Measurements from ENCODE around the gene GEMIN7.

GEMIN7 gene

DNA sequence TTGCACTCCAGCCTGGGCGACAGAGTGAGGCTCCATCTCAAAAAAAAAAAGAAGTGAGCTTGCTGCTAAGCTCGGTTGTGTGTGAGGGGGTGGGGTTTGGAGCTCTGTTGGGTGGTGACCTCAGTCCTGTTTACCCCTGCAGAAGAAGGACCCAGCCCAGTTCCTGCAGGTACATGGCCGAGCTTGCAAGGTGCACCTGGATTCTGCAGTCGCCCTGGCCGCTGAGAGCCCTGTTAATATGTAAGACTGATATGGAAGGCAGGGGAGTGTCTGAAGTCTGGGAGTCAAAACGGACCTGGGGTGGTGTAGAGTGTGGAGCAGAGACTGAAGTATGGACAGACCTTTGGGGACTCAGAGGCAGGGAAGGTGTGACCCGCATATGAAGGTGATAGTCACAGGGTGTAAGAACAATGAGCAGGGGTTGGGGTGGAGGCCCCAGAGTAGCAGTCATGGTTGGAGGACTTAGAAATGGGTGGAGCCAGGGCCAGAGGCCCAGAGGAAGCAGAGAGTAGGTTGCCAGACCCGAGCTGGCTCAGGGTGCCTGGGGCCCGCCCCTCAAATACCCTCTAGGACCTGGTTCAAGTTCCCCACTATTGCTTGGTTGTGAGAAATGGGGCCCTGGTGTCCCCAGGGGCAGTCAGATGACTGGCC lies 27.0 kb upstream of the GEMIN7 start:
- Mint-ChIP-seq H3K36me3 (peaks cover 5% of the 10 kb centered on the region), H3K4me3 (no peak overlapping the region), H3K4me1 (peaks cover 21% of the 10 kb centered on the region), H3K9me3 (no peaks in the 10 kb centered on the region), H3K27ac (no peak overlapping the region), H3K27me3 (no peaks in the 10 kb centered on the region)

GRCh38 chr19:45056831-45057230 lies 22.2 kb upstream of the GEMIN7 start:
- Mint-ChIP-seq H3K4me1 (peaks cover 3% of the 10 kb centered on the region), H3K4me3 (no peak overlapping the region), H3K27me3 (no peaks in the 10 kb centered on the region), H3K9me3 (no peaks in the 10 kb centered on the region), H3K27ac (no peak overlapping the region), H3K36me3 (peaks cover 5% of the 10 kb centered on the region)

GRCh38 chr19:45057444-45057843 lies 21.6 kb upstream of the GEMIN7 start:
- H3K4me1 Mint-ChIP-seq = peaks cover 3% of the 10 kb centered on the region

DNA sequence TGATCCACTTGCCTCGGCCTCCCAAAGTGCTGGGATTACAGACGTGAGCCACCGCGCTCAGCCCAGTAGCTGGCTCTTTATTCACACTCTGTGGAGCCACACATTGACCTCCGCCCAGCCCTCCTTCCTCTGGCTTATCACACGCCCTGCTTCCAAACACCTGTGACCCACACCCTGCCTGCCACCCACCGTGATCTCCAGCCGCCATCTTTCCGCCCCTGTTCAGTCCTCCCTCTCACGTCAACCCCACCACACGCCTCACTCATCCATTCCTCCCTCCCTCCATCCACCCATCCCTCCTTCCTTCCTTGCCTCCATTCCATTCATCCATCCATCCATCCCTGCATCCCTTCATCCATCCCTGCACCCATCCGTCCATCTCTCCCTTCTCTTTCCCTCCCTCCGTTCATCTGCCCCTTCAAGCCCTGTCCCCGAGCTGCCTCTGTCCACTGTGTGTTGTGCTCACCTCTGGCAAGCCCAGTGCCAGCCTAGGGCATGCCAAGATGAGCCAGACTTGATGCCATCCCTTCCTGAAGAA lies 20.4 kb upstream of the GEMIN7 start:
- no peaks in the 10 kb centered on the region for H3K27me3 Mint-ChIP-seq
- no peak overlapping the region for H3K27ac Mint-ChIP-seq
- no peak overlapping the region for H3K4me3 Mint-ChIP-seq
- no peaks in the 10 kb centered on the region for H3K9me3 Mint-ChIP-seq
- peaks cover 5% of the 10 kb centered on the region for H3K36me3 Mint-ChIP-seq
- H3K4me1 Mint-ChIP-seq = peaks cover 3% of the 10 kb centered on the region

More at GRCh38 chr19:45057444-45057843, 21.6 kb upstream of the GEMIN7 start:
- Mint-ChIP-seq H3K4me3 (no peak overlapping the region), H3K9me3 (no peaks in the 10 kb centered on the region), H3K36me3 (peaks cover 5% of the 10 kb centered on the region), H3K27me3 (no peaks in the 10 kb centered on the region), H3K27ac (no peak overlapping the region)

DNA sequence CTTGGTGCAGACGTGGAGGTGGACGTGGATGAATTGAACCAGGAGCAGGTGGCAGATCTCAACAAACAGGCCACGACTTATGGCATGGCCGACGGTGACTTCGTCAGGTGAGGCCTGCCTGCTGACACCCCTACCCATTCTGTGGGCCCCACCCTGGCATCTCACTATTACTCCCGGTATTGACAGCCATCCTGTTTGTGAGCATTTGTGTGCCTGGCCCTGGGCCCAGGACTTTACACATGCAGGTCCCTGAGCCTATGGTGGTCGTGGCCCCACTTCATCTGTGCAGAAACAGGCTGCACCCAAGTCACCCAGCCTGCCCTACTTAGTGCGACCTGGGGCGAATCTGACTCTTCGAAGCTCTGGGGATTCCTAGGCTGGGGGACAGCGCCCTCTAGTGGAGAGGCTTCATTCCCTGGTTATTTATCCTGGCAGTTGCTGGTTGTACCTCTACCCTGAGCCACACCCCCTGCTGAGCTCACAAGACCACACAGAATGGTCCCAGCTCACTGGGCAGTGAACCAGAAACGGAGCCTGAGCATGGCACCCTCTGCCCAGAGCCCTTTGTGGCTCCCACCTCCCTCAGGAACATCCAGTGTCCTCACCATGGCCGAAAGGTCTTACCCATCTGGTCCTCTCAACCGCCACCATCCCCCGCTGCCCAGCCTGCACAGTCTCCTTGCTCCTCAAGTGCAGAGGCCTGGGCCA lies 19.6 kb upstream of the GEMIN7 start:
- Mint-ChIP-seq H3K27ac (peak overlapping the region; percentile 65), H3K4me1 (peaks cover 3% of the 10 kb centered on the region), H3K36me3 (peaks cover 3% of the 10 kb centered on the region), H3K4me3 (no peak overlapping the region), H3K27me3 (no peaks in the 10 kb centered on the region), H3K9me3 (no peaks in the 10 kb centered on the region)

GRCh38 chr19:45061965-45062364 lies 17.1 kb upstream of the GEMIN7 start:
- Mint-ChIP-seq H3K27me3 (no peaks in the 10 kb centered on the region), H3K4me3 (no peak overlapping the region), H3K9me3 (no peaks in the 10 kb centered on the region), H3K36me3 (peaks cover 3% of the 10 kb centered on the region), H3K27ac (no peak overlapping the region), H3K4me1 (peaks cover 3% of the 10 kb centered on the region)

- H3K27ac Mint-ChIP-seq = no peak overlapping the region
- H3K4me1 Mint-ChIP-seq = peaks cover 3% of the 10 kb centered on the region
- no peak overlapping the region for H3K4me3 Mint-ChIP-seq
- H3K9me3 Mint-ChIP-seq = no peaks in the 10 kb centered on the region
- H3K27me3 Mint-ChIP-seq = no peaks in the 10 kb centered on the region
- H3K36me3 Mint-ChIP-seq = peaks cover 3% of the 10 kb centered on the region
Measured at GRCh38 chr19:45063851-45064801, 14.9 kb upstream of the GEMIN7 start.

- Mint-ChIP-seq H3K27ac (no peak overlapping the region), H3K36me3 (no peaks in the 10 kb centered on the region), H3K9me3 (no peaks in the 10 kb centered on the region), H3K27me3 (no peaks in the 10 kb centered on the region), H3K4me3 (no peak overlapping the region), H3K4me1 (no peaks in the 10 kb centered on the region)
Measured at GRCh38 chr19:45066921-45067661, 12.0 kb upstream of the GEMIN7 start.

- Mint-ChIP-seq H3K4me1 (no peaks in the 10 kb centered on the region), H3K9me3 (no peaks in the 10 kb centered on the region), H3K4me3 (no peak overlapping the region), H3K36me3 (no peaks in the 10 kb centered on the region), H3K27me3 (no peaks in the 10 kb centered on the region), H3K27ac (peak overlapping the region; percentile 17)
Measured at GRCh38 chr19:45068041-45068440, 11.0 kb upstream of the GEMIN7 start.

DNA sequence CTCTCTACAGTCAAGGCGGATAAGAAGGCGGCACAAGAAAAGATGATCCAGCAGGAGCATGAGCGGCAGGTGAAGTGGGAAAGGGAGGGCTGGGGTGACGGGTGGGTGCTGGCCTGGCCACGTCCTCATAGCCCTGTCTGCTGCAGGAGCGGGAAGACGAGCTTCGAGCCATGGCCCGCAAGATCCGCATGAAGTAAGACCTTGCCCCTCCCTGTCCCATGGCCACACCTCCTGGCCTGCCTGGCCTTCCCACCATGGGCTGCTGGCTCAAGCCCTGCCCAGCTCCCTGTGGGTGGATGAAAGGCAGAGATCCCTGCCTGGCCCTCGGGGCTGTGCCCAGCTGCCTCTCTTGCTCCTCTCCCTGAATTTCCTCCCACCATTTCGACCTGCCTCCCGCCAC lies 10.0 kb upstream of the GEMIN7 start:
- H3K36me3 Mint-ChIP-seq = no peaks in the 10 kb centered on the region
- H3K4me3 Mint-ChIP-seq = no peak overlapping the region
- no peaks in the 10 kb centered on the region for H3K9me3 Mint-ChIP-seq
- no peak overlapping the region for H3K27ac Mint-ChIP-seq
- no peaks in the 10 kb centered on the region for H3K4me1 Mint-ChIP-seq
- no peaks in the 10 kb centered on the region for H3K27me3 Mint-ChIP-seq

DNA sequence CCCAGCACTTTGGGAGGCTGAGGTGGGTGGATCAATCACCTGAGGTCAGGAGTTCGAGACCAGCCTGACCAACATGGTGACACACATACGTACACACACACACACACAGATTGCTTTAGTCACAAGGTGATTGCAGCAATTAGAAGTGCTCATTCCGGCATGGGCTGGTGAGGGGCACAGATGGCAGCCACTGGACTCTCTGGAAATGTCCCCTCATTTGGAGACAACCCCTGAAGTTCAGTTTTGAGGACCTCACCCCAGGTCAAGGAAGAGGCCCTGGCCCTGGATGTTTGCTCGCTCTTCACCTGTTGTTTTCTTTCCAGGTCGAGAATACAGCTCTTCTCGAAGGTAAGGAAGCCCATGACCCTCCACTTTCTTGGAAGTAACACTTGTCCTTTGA lies 8.8 kb upstream of the GEMIN7 start:
- Mint-ChIP-seq H3K27me3 (no peaks in the 10 kb centered on the region), H3K27ac (no peak overlapping the region), H3K9me3 (no peaks in the 10 kb centered on the region), H3K4me1 (peaks cover 4% of the 10 kb centered on the region), H3K36me3 (no peaks in the 10 kb centered on the region), H3K4me3 (no peak overlapping the region)

DNA sequence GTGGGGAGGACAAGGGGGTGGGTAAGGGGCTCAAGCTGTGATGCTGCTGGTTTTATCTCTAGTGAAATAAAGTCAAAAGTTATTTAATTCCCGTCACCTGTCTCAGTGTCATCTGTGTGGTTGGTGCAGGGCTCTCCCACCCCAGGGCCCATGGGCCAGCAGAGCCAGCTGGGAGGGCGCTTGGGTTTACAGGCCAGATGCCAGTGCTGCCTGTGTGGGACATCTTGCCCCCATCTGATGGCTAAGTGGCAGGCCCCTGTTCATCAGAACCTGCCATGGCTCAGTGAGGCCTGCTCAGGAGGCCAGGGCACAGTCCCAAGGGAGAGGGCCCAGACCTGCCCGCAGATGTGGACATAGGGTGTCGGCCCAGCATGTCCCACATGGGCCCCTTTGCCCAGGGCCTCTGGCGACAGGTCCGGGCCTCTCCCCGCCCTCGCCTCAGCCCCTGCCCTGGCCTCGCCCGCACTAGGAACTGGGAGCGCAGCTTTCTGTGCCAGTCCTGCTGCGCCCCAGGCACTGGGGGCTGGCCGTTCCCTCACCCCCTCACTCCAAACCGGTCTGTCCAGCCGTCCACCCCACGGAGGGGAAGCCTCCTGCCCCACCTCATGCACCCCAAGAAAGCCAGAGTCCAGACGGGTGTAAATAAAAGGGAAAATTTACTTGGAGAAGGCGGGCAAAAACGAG lies 8.1 kb upstream of the GEMIN7 start:
- Mint-ChIP-seq H3K36me3 (no peaks in the 10 kb centered on the region), H3K9me3 (no peaks in the 10 kb centered on the region), H3K4me3 (no peak overlapping the region), H3K27ac (no peak overlapping the region), H3K27me3 (no peaks in the 10 kb centered on the region), H3K4me1 (peaks cover 4% of the 10 kb centered on the region)

DNA sequence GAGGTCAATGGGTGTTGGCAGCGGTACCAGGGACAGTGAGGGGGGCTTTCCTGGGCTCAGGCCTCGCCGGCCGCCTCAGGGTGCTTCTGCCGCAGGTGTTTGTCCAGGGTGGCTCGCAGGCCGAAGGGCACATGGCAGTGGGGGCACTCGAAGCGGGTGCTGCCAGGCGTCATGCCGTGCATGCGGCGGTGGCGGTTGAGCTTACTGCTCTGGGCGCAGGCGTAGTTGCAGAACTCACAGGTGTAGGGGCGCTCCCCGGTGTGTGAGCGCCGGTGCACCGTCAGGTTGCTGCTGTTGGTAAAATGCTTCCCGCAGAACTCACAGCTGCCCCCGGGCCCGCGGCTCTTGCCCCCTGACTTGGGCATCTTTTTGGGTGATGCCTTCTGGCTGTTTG lies 7.5 kb upstream of the GEMIN7 start:
- Mint-ChIP-seq H3K4me3 (no peak overlapping the region), H3K9me3 (no peaks in the 10 kb centered on the region), H3K27me3 (no peaks in the 10 kb centered on the region), H3K27ac (no peak overlapping the region), H3K36me3 (no peaks in the 10 kb centered on the region), H3K4me1 (peaks cover 5% of the 10 kb centered on the region)

DNA sequence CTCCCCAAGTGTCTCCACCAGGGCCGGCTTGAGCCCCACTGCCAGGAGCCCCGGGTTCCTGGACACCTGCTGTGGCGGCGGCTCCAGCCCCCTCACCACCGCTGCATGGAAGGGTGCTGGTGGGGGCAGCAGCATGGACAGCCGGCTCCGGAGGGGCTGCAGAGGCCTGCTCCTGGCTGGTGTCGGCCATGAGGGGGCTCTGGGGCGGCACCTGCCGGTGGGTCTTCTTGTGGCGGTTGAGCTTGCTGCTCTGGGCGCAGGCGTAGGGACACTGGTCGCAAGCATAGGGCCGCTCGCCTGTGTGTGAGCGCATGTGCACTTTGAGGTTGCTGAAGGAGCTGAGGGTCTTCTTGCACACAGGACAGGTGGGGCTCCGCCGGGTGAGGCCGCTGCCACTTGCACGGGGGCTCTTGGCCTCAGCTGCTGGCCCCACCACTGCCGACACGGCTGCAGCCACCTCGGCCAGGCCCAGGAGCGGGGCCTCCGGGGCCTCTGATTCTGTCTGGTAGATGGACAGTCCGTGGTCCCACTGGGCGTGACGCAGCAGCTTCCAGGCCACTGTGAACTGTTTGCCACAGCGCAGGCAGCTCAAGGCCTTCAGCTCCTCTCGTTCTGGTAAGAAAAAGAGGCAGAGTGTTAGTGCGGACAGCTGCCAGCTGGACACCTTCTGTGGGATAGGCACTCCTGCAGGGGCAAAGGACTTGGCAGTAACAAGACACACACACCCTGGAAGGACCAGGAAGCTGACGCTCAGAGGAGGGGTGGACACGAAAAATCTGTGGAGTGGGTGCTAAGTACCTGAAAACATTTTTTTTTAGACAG lies 6.9 kb upstream of the GEMIN7 start:
- H3K36me3 Mint-ChIP-seq = no peaks in the 10 kb centered on the region

More for the DNA sequence above, 6.9 kb upstream of the GEMIN7 start:
- H3K4me3 Mint-ChIP-seq = no peak overlapping the region
- H3K9me3 Mint-ChIP-seq = no peaks in the 10 kb centered on the region
- peaks cover 11% of the 10 kb centered on the region for H3K4me1 Mint-ChIP-seq
- no peak overlapping the region for H3K27ac Mint-ChIP-seq
- no peaks in the 10 kb centered on the region for H3K27me3 Mint-ChIP-seq
